Osteocyte (in vitro differentiated cells): ENCODE data around the gene GINS2. TPM values are rescaled to one million over a fixed set of nuclear protein-coding genes. Genes with fewer than 3 reads are reported as not detected.
A peak's percentile ranks its signal among the peaks of the same experiment; 100 is the strongest.

Experiments
- DNase-seq: peaks from one replicate; pipeline ENCODE4 v3.0.0; 2021; ENCODE audit warnings: mixed read lengths; ENCODE audit not compliant: unreplicated experiment; ENCODE audit errors: extremely low spot score
- H3K27ac Mint-ChIP-seq: one replicate; pipeline ENCODE4 v1.8.0; 2021; ENCODE audit warnings: mild to moderate bottlenecking, mixed read lengths; ENCODE audit not compliant: unreplicated experiment
- H3K27me3 Mint-ChIP-seq: one replicate; pipeline ENCODE4 v1.8.0; 2021; ENCODE audit warnings: mixed read lengths; ENCODE audit not compliant: unreplicated experiment
- H3K36me3 Mint-ChIP-seq: one replicate; pipeline ENCODE4 v1.8.0; 2021; ENCODE audit warnings: mixed read lengths; ENCODE audit not compliant: unreplicated experiment
- H3K4me1 Mint-ChIP-seq: one replicate; pipeline ENCODE4 v1.8.0; 2021; ENCODE audit warnings: mixed read lengths; ENCODE audit not compliant: unreplicated experiment
- H3K4me3 Mint-ChIP-seq: one replicate; pipeline ENCODE4 v1.8.0; 2021; ENCODE audit warnings: mild to moderate bottlenecking, moderate library complexity, mixed read lengths; ENCODE audit not compliant: unreplicated experiment
- H3K9me3 Mint-ChIP-seq: one replicate; pipeline ENCODE4 v1.8.0; 2021; ENCODE audit warnings: mixed read lengths; ENCODE audit not compliant: unreplicated experiment
- long read RNA-seq: library from polyadenylated mRNA; unstranded; transcript quantifications from one replicate; pipeline ENCODE4 v2.0.0, GENCODE V29; 2021
- total RNA-seq: library from RNA; stranded (reverse); gene quantifications from 2 replicates; pipeline ENCODE4 v1.2.1, GENCODE V29; 2021
- TF ChIP-seq, protein P1 (sequence below): fragments of 200-600 bp; sonication (generic); IDR thresholded peaks from 2 replicates; pipeline ENCODE4 v1.5.0; 2021; ENCODE audit warnings: antibody characterized with exemption, mild to moderate bottlenecking, moderate library complexity

GINS2 gene
- total RNA-seq: 4.2 and 5.7 TPM in 2 replicates
- long read RNA-seq, transcript GINS2-201 (5 exons, 2,673 nt): major isoform, 34 of 34 reads
- long read RNA-seq, partial matches to known transcripts: 0 of 34 reads
- long read RNA-seq, other reads (novel, unspliced or antisense): 0 of 34 reads

DNA sequence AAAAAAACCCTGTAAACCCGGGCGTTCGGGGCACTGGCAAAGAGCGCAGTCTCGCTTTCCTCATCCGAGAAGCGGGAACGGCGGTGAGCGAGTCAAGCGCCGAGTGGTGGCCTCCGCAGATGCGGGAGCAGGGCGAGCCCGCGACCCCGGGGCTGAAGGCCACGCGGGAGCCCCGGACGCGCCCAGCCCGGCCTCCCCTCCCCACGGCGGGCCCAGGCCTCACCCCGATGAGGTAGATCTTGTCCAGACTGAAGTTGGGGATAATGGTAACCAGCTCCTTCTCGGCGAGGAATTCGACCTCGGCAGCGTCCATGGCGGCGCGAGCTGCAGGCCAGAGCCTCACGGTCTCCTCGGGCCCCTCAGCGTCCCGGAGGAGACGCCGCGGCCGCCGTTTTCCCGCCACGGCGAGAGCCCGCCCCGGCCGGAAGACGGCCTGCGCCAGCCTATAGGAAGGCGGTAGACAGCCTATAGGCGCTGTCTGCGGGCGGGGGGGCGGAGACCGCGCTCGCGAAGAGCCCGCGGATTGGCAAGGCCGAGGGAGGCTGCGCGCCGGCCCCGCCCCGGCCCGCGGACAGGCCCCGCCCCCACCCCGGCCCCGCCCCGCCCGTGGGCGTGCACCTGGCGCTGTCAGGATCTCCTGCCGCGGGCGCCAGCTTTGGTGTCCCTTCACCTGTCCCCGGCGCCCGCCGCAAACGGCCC, at the start of gene GINS2:
GINS2 (minus strand) TSS at position 369 of the 699 bp plus-strand sequence; CDS start at position 313, 56 bp downstream.
- no peak within 1 kb of the TSS for H3K27ac Mint-ChIP-seq
- H3K27me3 Mint-ChIP-seq: peaks cover 7% of the 10 kb centered on the region

DNA sequence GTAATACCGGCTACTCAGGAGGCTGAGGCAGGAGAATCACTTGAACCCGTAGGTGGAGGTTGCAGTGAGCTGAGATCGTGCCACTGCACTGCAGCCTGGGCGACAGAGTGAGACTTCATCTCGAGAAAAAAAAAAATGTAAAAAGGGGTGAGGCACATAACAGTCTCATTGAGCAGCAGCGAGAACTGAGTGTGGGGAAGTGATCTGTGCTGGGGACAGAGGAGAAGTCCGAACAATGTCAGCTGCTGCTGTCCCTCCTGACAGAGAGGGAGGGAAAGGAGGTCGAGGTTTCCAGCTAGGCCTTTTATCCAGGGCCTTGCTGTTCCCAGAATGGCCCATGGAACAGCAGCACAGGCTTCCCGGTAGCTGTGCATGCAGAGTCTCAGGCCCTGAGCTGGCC, 48.2 kb upstream of the GINS2 start:
- TF ChIP-seq, protein P1, sequence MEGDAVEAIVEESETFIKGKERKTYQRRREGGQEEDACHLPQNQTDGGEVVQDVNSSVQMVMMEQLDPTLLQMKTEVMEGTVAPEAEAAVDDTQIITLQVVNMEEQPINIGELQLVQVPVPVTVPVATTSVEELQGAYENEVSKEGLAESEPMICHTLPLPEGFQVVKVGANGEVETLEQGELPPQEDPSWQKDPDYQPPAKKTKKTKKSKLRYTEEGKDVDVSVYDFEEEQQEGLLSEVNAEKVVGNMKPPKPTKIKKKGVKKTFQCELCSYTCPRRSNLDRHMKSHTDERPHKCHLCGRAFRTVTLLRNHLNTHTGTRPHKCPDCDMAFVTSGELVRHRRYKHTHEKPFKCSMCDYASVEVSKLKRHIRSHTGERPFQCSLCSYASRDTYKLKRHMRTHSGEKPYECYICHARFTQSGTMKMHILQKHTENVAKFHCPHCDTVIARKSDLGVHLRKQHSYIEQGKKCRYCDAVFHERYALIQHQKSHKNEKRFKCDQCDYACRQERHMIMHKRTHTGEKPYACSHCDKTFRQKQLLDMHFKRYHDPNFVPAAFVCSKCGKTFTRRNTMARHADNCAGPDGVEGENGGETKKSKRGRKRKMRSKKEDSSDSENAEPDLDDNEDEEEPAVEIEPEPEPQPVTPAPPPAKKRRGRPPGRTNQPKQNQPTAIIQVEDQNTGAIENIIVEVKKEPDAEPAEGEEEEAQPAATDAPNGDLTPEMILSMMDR: no peak
- H3K27me3 Mint-ChIP-seq: no peaks in the 10 kb centered on the region
- no peaks in the 10 kb centered on the region for H3K9me3 Mint-ChIP-seq
- H3K4me1 Mint-ChIP-seq: peaks cover 5% of the 10 kb centered on the region
- no peaks in the 10 kb centered on the region for H3K36me3 Mint-ChIP-seq
- DNase-seq: no peak
- H3K4me3 Mint-ChIP-seq: no peak overlapping the region
- H3K27ac Mint-ChIP-seq: no peak overlapping the region

More for the DNA sequence above, at the start of gene GINS2:
- TF ChIP-seq, protein P1: no peak
- Mint-ChIP-seq H3K9me3 (no peaks in the 10 kb centered on the region), H3K4me1 (peaks cover 14% of the 10 kb centered on the region), H3K36me3 (no peaks in the 10 kb centered on the region), H3K4me3 (peak within 1 kb of the TSS; percentile 73)
- DNase-seq: peak; percentile 96

DNA sequence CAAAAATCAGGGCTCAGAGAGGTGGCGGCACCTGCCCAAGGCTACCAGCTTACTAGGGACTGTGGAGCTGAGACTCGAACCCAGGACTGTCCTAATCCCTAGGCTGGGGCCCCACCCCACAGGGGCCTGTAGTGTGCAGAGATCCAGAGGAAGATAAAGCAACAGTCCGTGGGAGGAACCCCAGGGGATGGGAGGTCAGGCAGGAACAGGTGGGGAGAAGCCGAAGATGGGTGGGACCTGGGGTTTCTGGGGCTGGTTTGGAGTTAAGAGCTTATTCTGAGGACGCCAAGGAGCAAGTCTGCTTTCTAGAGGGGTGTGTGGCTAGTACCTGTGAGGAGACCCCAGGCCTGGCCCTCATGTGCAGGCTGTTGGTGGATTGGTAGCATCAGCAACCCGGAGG, 47.2 kb upstream of the GINS2 start:
- TF ChIP-seq, protein P1: no peak
- Mint-ChIP-seq H3K4me3 (no peak overlapping the region), H3K9me3 (no peaks in the 10 kb centered on the region), H3K27ac (no peak overlapping the region), H3K27me3 (no peaks in the 10 kb centered on the region), H3K36me3 (no peaks in the 10 kb centered on the region), H3K4me1 (peaks cover 5% of the 10 kb centered on the region)
- no peak for DNase-seq

DNA sequence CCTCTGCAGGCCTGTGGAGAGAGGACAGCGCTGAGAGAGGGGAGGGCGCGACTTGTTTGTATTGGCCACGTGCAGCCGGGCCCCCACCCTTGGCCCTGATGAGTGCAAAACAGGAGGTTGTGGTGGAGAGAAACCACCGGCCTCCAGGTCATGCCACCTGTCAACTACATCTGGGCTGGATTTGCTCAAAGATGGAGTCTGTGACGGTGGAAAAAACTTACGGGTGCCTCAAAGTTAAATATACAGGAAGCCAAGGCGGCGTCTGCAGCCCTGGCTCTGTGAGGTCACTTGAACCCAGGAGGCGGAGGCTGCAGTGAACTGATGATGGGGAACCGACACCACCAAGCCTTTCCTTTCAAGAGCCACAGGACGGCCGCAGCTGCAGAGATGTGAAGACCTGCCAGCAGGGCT, 46.5 kb upstream of the GINS2 start:
- H3K27me3 Mint-ChIP-seq: no peaks in the 10 kb centered on the region
- no peak for DNase-seq
- no peaks in the 10 kb centered on the region for H3K36me3 Mint-ChIP-seq
- TF ChIP-seq, protein P1: no peak
- peaks cover 5% of the 10 kb centered on the region for H3K4me1 Mint-ChIP-seq
- H3K4me3 Mint-ChIP-seq: no peak overlapping the region
- H3K27ac Mint-ChIP-seq: no peak overlapping the region
- H3K9me3 Mint-ChIP-seq: no peaks in the 10 kb centered on the region

DNA sequence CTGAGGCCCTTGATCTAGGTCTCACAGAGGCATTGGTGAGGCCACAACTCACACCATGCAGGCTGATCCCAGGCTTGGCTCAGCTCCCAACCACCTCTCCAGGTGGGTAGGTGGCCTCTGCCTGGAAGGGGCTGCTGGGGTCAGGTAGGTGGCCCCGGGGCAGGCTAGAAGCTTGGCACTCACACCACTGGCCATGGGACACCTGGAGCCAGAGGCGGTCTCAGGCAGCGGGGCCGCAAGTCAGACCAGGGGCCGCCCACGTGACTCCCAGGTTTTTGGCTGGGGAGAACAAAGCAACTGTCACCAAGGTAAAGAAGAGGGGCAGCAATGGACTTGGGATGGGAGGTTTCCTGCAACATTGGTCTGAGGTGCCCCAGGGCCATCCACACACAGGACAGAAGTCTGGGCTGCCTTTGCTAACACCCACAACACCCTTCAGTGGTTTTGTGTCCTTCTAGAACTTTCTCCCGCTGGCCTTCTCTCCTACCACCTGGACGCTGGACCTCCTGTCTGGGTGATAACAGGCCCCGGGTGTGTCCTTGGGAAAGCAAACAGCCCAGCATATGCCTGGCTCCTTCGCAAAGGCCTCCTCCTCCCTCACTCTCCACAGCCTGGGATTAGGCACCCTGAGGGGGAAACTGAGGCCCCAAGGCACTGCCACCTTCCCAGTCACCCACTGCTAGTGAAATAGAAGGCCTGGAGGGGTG, 45.7 kb upstream of the GINS2 start:
- no peak overlapping the region for H3K4me3 Mint-ChIP-seq
- TF ChIP-seq, protein P1: no peak
- no peak for DNase-seq

More for the DNA sequence above, 45.7 kb upstream of the GINS2 start:
- Mint-ChIP-seq H3K36me3 (no peaks in the 10 kb centered on the region), H3K27ac (no peak overlapping the region), H3K4me1 (peaks cover 5% of the 10 kb centered on the region), H3K27me3 (no peaks in the 10 kb centered on the region), H3K9me3 (no peaks in the 10 kb centered on the region)
